ENCODE results near the gene IKZF2. TPM values are rescaled to one million over a fixed set of nuclear protein-coding genes. Genes with fewer than 3 reads are reported as not detected.

The IKZF2 gene
- total and polyA plus RNA-seq, 2 of the 4 experiments (the other 2 are of a cell fraction), result 2.1 to 25.5 TPM

- Histone ChIP-seq H3K9ac (ENCODE audit: low read depth, low read length) (no peak overlapping the region), H3K9me3 (ENCODE audit: control insufficient read depth, insufficient read depth, low read length) (no peaks in the 10 kb centered on the region), H3K27me3 (ENCODE audit: control insufficient read depth, insufficient read depth, low read length) (no peaks in the 10 kb centered on the region), H3K4me3 (ENCODE audit: insufficient read depth, low read depth, low read length) (no peak overlapping the region), H3K14ac (replicated peaks; ENCODE audit: low read depth, low read length) (no peak overlapping the region), H3K18ac (ENCODE audit: low read depth, low read length) (no peak overlapping the region), H3K79me1 (ENCODE audit: low read depth in 1 of 2, low read length in 2 of 2) (no peaks in the 10 kb centered on the region), H3K9me1 (ENCODE audit: insufficient read depth, low read length) (no peaks in the 10 kb centered on the region; the same call in 1 of the 2 replicates), H2BK20ac (ENCODE audit: low read depth, low read length) (no peak overlapping the region), H4K5ac (ENCODE audit: low read depth, low read length) (no peak overlapping the region), H2BK5ac (ENCODE audit: low read depth, low read length, poor library complexity, severe bottlenecking) (no peak overlapping the region), H2BK120ac (ENCODE audit: low read depth, low read length) (no peak overlapping the region), H2AK9ac (replicated peaks; ENCODE audit: low read depth, low read length, poor library complexity) (no peak overlapping the region), H4K91ac (ENCODE audit: insufficient read depth, low read depth, low read length) (no peak overlapping the region), H2AFZ (replicated peaks; ENCODE audit: low read length, poor library complexity) (no peak overlapping the region), H3K23ac (ENCODE audit: low read depth, low read length) (no peak overlapping the region), H3K27ac (ENCODE audit: insufficient read depth, low read length) (no peak overlapping the region), H4K8ac (ENCODE audit: low read depth in 2 of 2, low read length in 2 of 2) (no peak overlapping the region), H3K56ac (ENCODE audit: extremely low read depth, insufficient read depth, low read length) (no peak overlapping the region), H2BK15ac (ENCODE audit: low read depth, low read length) (no peak overlapping the region), H4K20me1 (ENCODE audit: insufficient read depth, low read length) (no peaks in the 10 kb centered on the region), H3K4ac (ENCODE audit: low read depth, low read length) (no peak overlapping the region), H3K4me1 (ENCODE audit: control insufficient read depth, insufficient read depth, low read length) (peaks cover 2% of the 10 kb centered on the region; the same call in 1 of the 2 replicates), H2AK5ac (ENCODE audit: low read depth, low read length) (no peak overlapping the region), H3K36me3 (ENCODE audit: control insufficient read depth, insufficient read depth, low read length) (0 out of 2 replicates have a peak, but pooled peaks cover 2% of the 10 kb centered on the region), H3K4me2 (ENCODE audit: low read depth, low read length) (no peak overlapping the region)
- in situ Hi-C loops (cut with MboI; ENCODE audit: low sequenced_read_pairs) (no loop called here), intact Hi-C loops (cut with micrococcal nuclease) (no loop called here), dilution Hi-C loops (cut with HindIII; ENCODE audit: low sequenced_read_pairs, unreplicated experiment) (no loop called here)
- no peak for DNase-seq
- no peak for TF ChIP-seq USF2 (IDR thresholded peaks at IDR 0.05; ENCODE audit: low read depth, low read length)
- TF ChIP-seq MXI1 (IDR thresholded peaks at IDR 0.05; ENCODE audit: borderline replicate concordance, low read depth, low read length), result no peak
- TF ChIP-seq POLR2A (IDR thresholded peaks at IDR 0.05; ENCODE audit: low read depth, low read length), result no peak
- POLR2A ChIA-PET (ENCODE audit: unreplicated experiment), result no interaction called here
- no TSS peak for BruUV-seq (replicated peaks)
- ATAC-seq (ENCODE audit: low read depth), result no peak
- WGBS, 2 experiments (ENCODE audit: extremely low coverage in 2 of 2, insufficient read length in 1 of 2), result no CpG with 5 or more reads among the region's 4 CpGs
- CTCF ChIA-PET, result no interaction called here
These were observed 109.2 kb downstream of the IKZF2 start for GRCh38 chr2:213042262-213042661.

Data from IMR-90 (cell line).